Measurements from ENCODE around the gene FBF1.

DNA sequence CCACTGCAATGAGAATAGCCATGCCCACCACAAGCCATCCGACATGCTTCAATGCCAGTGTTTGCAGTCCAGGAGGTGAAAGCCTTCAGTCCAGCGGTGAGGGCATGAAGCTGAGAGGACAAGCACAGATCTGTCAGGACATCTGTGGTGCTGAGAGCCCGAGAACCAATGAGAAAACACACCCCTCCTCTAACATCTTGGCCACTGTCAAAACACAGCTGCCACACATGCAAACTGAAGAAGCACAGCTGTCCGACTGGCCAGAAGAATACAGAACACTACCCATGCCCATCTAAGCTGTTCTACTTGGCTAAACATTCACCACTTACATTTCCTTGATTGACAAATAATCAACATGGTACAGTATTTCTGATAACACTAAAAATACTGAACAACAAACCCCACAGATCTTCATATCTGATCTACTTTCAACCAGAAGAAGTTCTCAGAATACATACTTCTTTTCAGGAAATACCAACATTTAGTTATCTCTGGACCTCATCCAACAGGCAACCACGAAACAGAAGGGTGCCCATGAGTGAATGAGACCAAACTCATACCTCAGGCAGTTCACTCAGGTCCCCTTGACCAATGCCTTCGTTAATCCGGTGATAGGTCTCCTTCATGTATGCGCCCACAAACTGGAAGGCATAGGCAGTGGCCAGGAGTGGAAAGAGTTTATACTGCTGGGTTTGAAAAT, 10.2 kb upstream of the FBF1 start:
- TF ChIP-seq, protein P1, sequence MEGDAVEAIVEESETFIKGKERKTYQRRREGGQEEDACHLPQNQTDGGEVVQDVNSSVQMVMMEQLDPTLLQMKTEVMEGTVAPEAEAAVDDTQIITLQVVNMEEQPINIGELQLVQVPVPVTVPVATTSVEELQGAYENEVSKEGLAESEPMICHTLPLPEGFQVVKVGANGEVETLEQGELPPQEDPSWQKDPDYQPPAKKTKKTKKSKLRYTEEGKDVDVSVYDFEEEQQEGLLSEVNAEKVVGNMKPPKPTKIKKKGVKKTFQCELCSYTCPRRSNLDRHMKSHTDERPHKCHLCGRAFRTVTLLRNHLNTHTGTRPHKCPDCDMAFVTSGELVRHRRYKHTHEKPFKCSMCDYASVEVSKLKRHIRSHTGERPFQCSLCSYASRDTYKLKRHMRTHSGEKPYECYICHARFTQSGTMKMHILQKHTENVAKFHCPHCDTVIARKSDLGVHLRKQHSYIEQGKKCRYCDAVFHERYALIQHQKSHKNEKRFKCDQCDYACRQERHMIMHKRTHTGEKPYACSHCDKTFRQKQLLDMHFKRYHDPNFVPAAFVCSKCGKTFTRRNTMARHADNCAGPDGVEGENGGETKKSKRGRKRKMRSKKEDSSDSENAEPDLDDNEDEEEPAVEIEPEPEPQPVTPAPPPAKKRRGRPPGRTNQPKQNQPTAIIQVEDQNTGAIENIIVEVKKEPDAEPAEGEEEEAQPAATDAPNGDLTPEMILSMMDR (IDR thresholded peaks at IDR 0.05), result no peak
- TF ChIP-seq POLR2A (IDR thresholded peaks at IDR 0.05) (no peak), POLR2AphosphoS5 (IDR thresholded peaks at IDR 0.05; ENCODE audit: insufficient read depth in 1 of 2, low read depth in 1 of 2) (no peak)

Data from vagina (tissue), 2 donors.